Right renal cortex interstitium (tissue), 3 donors: ENCODE data around the gene NEGR1. TPM values are rescaled to one million over a fixed set of nuclear protein-coding genes. Genes with fewer than 3 reads are reported as not detected.

Source experiments
- DNase-seq, 3 donors: peaks; one replicate each; pipeline ENCODE4 v3.0.0-alpha.2; 2013; ENCODE audit warnings: low read depth in 3 of 3, low spot score in 2 of 3
- polyA plus RNA-seq, 3 donors: library from polyadenylated mRNA; unstranded; fragments of 120-200 nt; gene quantifications; one replicate each; pipeline ENCODE4 v1.2.1, GENCODE V29; 2013; ENCODE audit not compliant: insufficient read length in 3 of 3

NEGR1 gene
- polyA plus RNA-seq, 3 donors = 2.9 to 4.8 (median 4.3) TPM

GRCh38 chr1:71599306-71599705 is 683.0 kb downstream of the NEGR1 start:
- DNase-seq = no peak

DNA sequence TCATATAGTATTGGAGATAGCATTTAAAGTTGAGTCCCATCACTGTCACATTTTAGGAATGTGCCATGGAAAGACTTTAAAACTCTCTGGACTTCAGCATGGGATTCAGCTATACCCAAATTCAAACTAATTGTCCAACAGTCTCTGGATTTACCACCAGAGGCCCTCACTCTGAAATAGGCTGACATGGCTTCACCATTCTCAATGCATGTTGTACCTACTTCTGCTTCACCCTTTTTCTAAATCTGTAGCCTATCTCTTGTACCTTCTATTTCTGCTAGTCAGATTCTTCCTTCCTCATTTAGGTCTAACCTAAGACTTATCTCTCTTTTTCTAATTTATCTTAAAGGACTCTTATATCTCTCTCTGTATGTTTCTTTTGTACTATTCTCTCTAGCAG is 688.8 kb downstream of the NEGR1 start:
- no peak for DNase-seq

GRCh38 chr1:71592646-71593274 is 689.6 kb downstream of the NEGR1 start:
- DNase-seq = no peak

GRCh38 chr1:71589005-71589404 is 693.3 kb downstream of the NEGR1 start:
- no peak for DNase-seq

DNA sequence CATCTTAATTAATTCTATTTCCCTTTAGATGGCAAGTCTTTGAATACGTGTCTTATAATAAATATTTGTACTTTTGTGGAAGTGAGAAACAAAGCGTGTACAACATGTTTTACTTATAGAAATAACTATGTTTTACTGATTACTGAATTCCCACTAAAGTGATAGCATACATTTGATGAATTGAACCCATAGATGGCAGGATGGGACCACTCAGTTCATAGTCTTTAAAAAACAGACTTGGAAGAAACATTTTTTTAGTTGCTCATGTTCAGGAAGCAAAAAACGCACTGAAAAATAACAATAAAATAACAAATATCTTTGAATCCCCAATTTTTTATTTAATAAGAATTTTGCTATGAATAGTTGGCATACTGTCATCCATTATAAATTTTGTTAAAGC is 694.4 kb downstream of the NEGR1 start:
- DNase-seq = peak in 2 of 3 donors; percentile 7 to 17

GRCh38 chr1:71586030-71586429 is 696.3 kb downstream of the NEGR1 start:
- no peak for DNase-seq

- no peak for DNase-seq
Observed at GRCh38 chr1:71583756-71584155, 698.6 kb downstream of the NEGR1 start.

GRCh38 chr1:71582673-71583072 is 699.7 kb downstream of the NEGR1 start:
- DNase-seq = no peak

DNA sequence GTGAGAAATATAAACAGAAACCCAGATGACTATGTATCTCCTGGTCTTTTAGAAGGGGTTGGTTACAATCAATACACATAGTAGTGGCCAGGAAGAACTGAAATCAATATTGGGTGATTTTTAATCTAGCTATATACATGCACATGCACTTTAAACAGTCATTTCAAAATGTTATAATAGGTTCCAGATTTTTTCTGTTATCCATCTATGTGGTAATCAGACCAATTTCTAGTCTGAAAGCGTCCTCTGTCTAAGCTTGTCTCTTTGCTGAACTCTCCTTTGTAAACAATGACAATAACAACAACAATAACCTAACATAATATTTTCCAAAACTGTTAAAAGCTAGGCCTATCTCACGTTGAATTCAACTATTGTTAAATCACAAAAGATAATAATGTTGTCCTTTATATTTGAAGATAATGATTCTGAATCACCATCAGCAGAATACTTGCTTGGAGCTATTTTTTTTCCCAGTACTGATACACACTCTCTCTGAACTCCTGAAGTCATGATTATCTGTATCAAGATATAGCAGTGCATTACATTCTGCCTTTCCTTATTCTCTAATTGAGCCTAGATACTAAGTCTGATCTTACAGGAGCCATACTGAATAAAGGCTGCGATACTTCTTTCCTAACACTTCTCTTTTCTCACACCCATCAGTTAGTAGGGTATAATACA is 704.7 kb downstream of the NEGR1 start:
- DNase-seq = no peak

- no peak for DNase-seq
Observed at GRCh38 chr1:71572038-71572437, 710.3 kb downstream of the NEGR1 start.

GRCh38 chr1:71566413-71566812 is 715.9 kb downstream of the NEGR1 start:
- DNase-seq = no peak

DNA sequence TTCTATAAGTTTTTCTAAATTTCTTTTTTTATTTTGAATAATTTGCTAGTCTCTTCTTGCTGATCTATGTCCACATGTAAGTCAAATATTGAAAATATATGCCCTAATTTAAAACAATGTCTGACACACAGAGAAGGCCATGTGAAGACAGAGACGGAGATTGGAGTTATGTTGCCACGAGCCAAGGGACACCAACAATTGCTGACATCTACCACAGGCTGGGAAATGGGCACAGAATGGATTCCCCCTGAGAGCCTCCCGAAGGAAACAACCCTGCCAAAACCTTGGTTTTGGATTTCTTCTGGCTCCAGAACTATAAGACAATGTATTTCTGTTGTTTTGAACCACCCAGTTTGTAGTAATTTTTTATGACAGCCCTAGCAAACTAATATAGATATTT is 716.5 kb downstream of the NEGR1 start:
- no peak for DNase-seq

DNA sequence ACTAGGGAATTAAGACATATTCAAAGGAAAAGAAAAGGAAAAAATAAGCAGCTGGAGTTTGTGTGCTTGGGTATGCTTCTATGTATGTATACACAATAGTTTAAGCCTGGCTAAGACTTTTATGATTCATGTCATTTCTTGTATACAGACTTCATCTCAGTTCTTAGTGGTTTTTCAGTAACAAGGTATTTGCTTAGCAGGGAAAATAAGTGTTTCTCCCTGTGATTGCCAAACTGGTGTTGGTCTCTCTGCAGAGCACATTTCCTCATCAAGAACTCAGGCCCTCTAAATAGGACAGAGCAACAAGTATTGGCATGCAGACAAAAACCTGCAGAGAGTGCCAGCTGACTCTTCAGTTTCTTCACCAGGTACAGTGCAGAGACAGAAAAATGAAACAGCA is 717.1 kb downstream of the NEGR1 start:
- no peak for DNase-seq

DNA sequence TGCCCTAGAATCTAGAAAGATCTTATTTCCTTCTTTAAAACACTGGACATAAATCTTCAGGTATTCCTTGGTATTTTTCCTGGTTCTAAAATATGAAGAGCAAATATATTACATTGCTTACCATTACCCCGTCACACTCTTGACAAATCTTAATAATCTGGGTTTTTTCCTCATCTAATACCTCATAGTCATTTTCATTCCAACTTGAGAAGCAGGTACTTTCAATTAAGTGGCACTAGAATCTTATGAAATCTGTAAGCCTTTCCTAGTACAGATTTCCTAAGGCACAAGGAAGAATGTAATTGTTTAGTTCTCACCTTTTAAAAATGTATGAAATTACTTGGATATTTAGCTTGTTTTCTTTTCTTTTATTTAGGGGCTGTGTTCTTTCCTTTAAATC is 720.0 kb downstream of the NEGR1 start:
- DNase-seq = no peak

GRCh38 chr1:71561729-71562128 is 720.6 kb downstream of the NEGR1 start:
- no peak for DNase-seq

DNA sequence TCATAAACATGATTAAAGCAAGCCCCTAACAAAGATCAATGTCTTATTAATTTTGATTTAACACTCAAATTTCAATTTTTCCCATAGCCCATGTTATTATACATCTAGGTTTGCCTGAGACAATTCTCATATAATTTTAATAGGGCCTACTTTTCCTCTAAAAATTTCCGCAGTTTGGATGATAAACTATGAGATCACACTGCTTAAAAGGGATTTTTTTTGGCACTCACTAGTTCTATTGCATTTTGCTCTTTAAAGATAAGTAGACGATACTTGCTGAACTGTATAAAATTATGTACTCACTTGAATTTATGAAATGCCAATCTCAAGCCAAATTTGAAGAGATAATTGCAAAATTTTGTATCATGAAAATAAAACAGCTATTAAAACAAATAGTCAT is 721.1 kb downstream of the NEGR1 start:
- DNase-seq = no peak

GRCh38 chr1:71559880-71560279 is 722.5 kb downstream of the NEGR1 start:
- no peak for DNase-seq

- no peak for DNase-seq
Observed at GRCh38 chr1:71557138-71557537, 725.2 kb downstream of the NEGR1 start.

GRCh38 chr1:71548398-71548890 is 733.9 kb downstream of the NEGR1 start:
- no peak for DNase-seq

GRCh38 chr1:71542155-71542554 is 740.2 kb downstream of the NEGR1 start:
- no peak for DNase-seq

DNA sequence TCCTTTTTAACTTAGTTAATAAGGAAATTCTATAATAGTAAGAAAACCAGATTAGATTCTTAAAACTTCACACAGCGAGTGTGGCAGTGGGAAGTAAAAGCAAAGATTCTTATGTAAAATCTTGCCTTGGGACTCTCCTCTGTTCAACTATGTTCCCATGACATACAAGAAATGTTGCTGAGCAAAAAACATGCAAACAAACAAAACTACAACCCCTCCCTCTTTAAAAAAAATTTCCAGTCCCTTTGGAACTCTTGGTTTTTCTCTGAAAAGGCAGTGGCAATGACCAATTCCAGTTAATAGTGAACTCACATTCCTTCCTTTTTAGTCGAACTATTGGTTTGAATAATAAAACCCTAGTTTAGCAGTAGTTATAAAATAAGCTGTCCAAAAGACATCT is 748.4 kb downstream of the NEGR1 start:
- DNase-seq = no peak

DNA sequence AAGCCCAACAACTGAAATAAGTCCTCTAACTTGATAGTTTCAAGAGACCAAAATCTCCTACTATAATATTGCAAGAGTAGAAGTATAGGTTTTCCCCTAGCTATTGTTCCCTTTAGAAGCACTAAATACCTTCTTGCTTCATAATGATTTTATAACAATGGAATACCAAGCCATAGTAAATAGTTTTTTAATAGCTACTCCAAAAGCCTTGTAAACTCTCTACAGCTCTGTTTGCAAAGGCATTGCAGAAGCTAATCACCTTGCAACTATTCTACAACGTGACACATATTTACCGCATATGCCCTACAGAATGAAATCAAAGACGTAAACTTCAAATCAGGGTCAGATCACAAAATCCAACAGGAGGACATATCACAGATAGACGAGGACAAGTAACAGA is 750.0 kb downstream of the NEGR1 start:
- DNase-seq = no peak
